HG03565 (cell line): ENCODE results near the gene RTP3.

Source experiments
- ATAC-seq: cut with Tn5 transposase; IDR thresholded peaks from one replicate; pipeline ENCODE4 v1.9.1; 2021; ENCODE audit warnings: mild to moderate bottlenecking, moderate library complexity; ENCODE audit not compliant: unreplicated experiment

The RTP3 gene

GRCh38 chr3:46497556-46498265 is at the start of gene RTP3:
Gene RTP3, plus strand, starts transcription at chr3:46497976. Its CDS starts 87 bp downstream, at chr3:46498063.
- ATAC-seq, result no peak

GRCh38 chr3:46448721-46449120 is 49.1 kb upstream of the RTP3 start:
- no peak for ATAC-seq

- no peak for ATAC-seq
These were observed 47.8 kb upstream of the RTP3 start for GRCh38 chr3:46449755-46450552.

- no peak for ATAC-seq
These were observed 44.1 kb upstream of the RTP3 start for GRCh38 chr3:46453526-46454208.

- ATAC-seq, result no peak
These were observed 43.6 kb upstream of the RTP3 start for GRCh38 chr3:46454209-46454595.

- ATAC-seq, result no peak
These were observed 43.2 kb upstream of the RTP3 start for GRCh38 chr3:46454606-46455005.

- ATAC-seq, result no peak
These were observed 42.3 kb upstream of the RTP3 start for GRCh38 chr3:46455231-46456115.

- ATAC-seq, result no peak
These were observed 41.7 kb upstream of the RTP3 start for GRCh38 chr3:46456118-46456517.

GRCh38 chr3:46460051-46460450 is 37.7 kb upstream of the RTP3 start:
- no peak for ATAC-seq

- ATAC-seq, result no peak
These were observed 35.7 kb upstream of the RTP3 start for GRCh38 chr3:46462111-46462510.

- no peak for ATAC-seq
These were observed 35.3 kb upstream of the RTP3 start for GRCh38 chr3:46462511-46462910.

GRCh38 chr3:46463120-46463867 is 34.5 kb upstream of the RTP3 start:
- ATAC-seq, result no peak

- ATAC-seq, result no peak
These were observed 33.9 kb upstream of the RTP3 start for GRCh38 chr3:46463868-46464241.

- ATAC-seq, result no peak
These were observed 33.2 kb upstream of the RTP3 start, which contains the start of gene LTF for GRCh38 chr3:46464326-46465195. Gene LTF, minus strand, starts transcription at chr3:46464905. Its CDS starts 38 bp downstream, at chr3:46464867.

GRCh38 chr3:46465196-46465520 is 32.6 kb upstream of the RTP3 start:
- ATAC-seq, result no peak

- no peak for ATAC-seq
These were observed 31.5 kb upstream of the RTP3 start for GRCh38 chr3:46466273-46466672.

- ATAC-seq, result no peak
These were observed 30.8 kb upstream of the RTP3 start for GRCh38 chr3:46466871-46467403.

- ATAC-seq, result no peak
These were observed 30.2 kb upstream of the RTP3 start for GRCh38 chr3:46467562-46467961.
